ENCODE measurements around the gene MTAP. TPM values are rescaled to one million over a fixed set of nuclear protein-coding genes. Genes with fewer than 3 reads are reported as not detected.

Gene MTAP
- polyA plus RNA-seq, 1 donor (not counting 4 experiments of a cell fraction or from before 2014, with no cell fraction given), result 48.7 TPM

DNA sequence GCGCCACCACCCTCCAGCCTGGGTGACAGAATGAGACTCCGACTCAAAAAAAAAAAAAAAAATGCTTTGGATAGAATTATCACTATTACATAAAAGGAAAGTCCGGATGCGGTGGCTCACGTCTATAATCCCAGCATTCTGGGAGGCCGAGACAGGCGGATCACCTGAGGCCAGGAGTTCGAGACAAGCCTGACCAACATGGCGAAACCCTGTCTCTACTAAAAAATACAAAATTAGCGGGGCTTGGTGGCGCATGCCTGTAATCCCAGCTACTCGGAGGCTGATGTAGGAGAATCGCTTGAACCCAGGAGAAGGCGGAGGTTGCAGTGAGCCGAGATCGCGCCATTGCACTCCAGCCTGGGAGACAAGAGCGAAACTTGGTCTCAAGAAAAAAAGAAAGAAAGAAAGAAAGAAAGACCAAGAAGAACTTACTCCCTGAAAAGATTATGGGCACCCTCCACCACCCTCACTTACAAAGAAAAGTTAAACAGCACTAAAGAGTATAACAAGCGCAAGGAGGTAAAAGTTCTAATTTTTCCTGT is 174.0 kb downstream of the MTAP start:
- Histone ChIP-seq H3K79me2 (ENCODE audit: control insufficient read depth, insufficient read depth, low read length) (no peaks in the 10 kb centered on the region), H3K36me3 (ENCODE audit: control insufficient read depth in 2 of 2, extremely low read depth in 1 of 2, insufficient read depth in 2 of 2, low read length in 2 of 2) (no peaks in the 10 kb centered on the region), H3K9me1 (ENCODE audit: control insufficient read depth, extremely low read depth, insufficient read depth, low read length) (no peaks in the 10 kb centered on the region), H3K4me3 (ENCODE audit: control insufficient read depth in 2 of 3, extremely low read depth in 1 of 3, insufficient read depth in 2 of 3, low read depth in 1 of 3, low read length in 3 of 3) (no peak overlapping the region), H3K9ac (ENCODE audit: control insufficient read depth, extremely low read depth, insufficient read depth, low read length) (no peak overlapping the region), H3K9me3 (ENCODE audit: control insufficient read depth, low read depth, low read length) (no peaks in the 10 kb centered on the region), H4K20me1 (ENCODE audit: control insufficient read depth, extremely low read depth, insufficient read depth, low read length) (no peaks in the 10 kb centered on the region), H2AFZ (ENCODE audit: control insufficient read depth, low read length) (no peak overlapping the region), H3K27ac (ENCODE audit: control insufficient read depth, insufficient read depth, low read length) (no peak overlapping the region), H3K27me3 (ENCODE audit: control insufficient read depth, extremely low read depth, insufficient read depth, low read length) (peaks cover 60% of the 10 kb centered on the region), H3K4me1 (ENCODE audit: control insufficient read depth, extremely low read depth, insufficient read depth, low read length) (peaks cover 10% of the 10 kb centered on the region), H3K4me2 (ENCODE audit: control insufficient read depth, extremely low read depth, insufficient read depth, low read depth, low read length) (no peak overlapping the region)
- no peak for TF ChIP-seq EZH2 (IDR thresholded peaks at IDR 0.05; ENCODE audit: low read length)
- TF ChIP-seq CTCF (optimal IDR thresholded peaks at IDR 0.05 in 1 of 3, IDR thresholded peaks at IDR 0.05 in 1 of 3, conservative IDR thresholded peaks at IDR 0.05 in 1 of 3; ENCODE audit: extremely low read depth in 1 of 3, insufficient read depth in 2 of 3, low read length in 3 of 3), result no peak
- dilution Hi-C loops (cut with MboI; ENCODE audit: extremely low pct_ligation_motif_present, low sequenced_read_pairs), result no loop called here
- DNase-seq (ENCODE audit: low read depth, low spot score) (no peak), FAIRE-seq (no peak)

DNA sequence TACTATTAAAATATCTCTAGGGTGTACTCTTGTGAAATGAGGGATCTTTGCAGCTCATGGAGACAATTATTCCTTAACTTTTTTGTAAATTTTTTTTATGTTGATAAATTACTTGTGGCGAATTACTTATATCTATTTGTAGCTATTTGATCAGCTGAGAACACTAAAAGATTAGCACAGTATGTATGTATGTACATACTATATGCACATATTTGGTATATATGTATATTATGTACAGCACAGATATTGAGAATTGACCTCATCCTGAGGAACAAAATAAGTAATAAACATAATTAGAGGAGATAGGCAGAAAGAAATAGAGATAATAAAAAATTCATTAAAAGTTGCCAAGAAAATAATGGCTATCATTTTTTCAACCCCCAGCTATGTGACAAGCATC is 180.0 kb downstream of the MTAP start:
- no peaks in the 10 kb centered on the region for H3K4me1 ChIP-seq (ENCODE audit: control insufficient read depth, extremely low read depth, insufficient read depth, low read length)
- H4K20me1 ChIP-seq (ENCODE audit: control insufficient read depth, extremely low read depth, insufficient read depth, low read length), result no peaks in the 10 kb centered on the region
- no peaks in the 10 kb centered on the region for H3K9me3 ChIP-seq (ENCODE audit: control insufficient read depth, low read depth, low read length)
- no peak for TF ChIP-seq CTCF (optimal IDR thresholded peaks at IDR 0.05 in 1 of 3, IDR thresholded peaks at IDR 0.05 in 1 of 3, conservative IDR thresholded peaks at IDR 0.05 in 1 of 3; ENCODE audit: extremely low read depth in 1 of 3, insufficient read depth in 2 of 3, low read length in 3 of 3)
- TF ChIP-seq EZH2 (IDR thresholded peaks at IDR 0.05; ENCODE audit: low read length), result no peak
- dilution Hi-C loops (cut with MboI; ENCODE audit: extremely low pct_ligation_motif_present, low sequenced_read_pairs), result no loop called here
- no peaks in the 10 kb centered on the region for H3K79me2 ChIP-seq (ENCODE audit: control insufficient read depth, insufficient read depth, low read length)
- no peak for DNase-seq (ENCODE audit: low read depth, low spot score)
- no peak overlapping the region for H2AFZ ChIP-seq (ENCODE audit: control insufficient read depth, low read length)
- no peak overlapping the region for H3K4me3 ChIP-seq (ENCODE audit: control insufficient read depth in 2 of 3, extremely low read depth in 1 of 3, insufficient read depth in 2 of 3, low read depth in 1 of 3, low read length in 3 of 3)
- no peak overlapping the region for H3K4me2 ChIP-seq (ENCODE audit: control insufficient read depth, extremely low read depth, insufficient read depth, low read depth, low read length)
- H3K27me3 ChIP-seq (ENCODE audit: control insufficient read depth, extremely low read depth, insufficient read depth, low read length), result peaks cover 10% of the 10 kb centered on the region
- H3K36me3 ChIP-seq (ENCODE audit: control insufficient read depth in 2 of 2, extremely low read depth in 1 of 2, insufficient read depth in 2 of 2, low read length in 2 of 2), result no peaks in the 10 kb centered on the region
- H3K9ac ChIP-seq (ENCODE audit: control insufficient read depth, extremely low read depth, insufficient read depth, low read length), result no peak overlapping the region
- no peak for FAIRE-seq
- no peaks in the 10 kb centered on the region for H3K9me1 ChIP-seq (ENCODE audit: control insufficient read depth, extremely low read depth, insufficient read depth, low read length)
- H3K27ac ChIP-seq (ENCODE audit: control insufficient read depth, insufficient read depth, low read length), result no peak overlapping the region
